H1 (cell line): Measurements from ENCODE around the gene NFX1. TPM values are rescaled to one million over a fixed set of nuclear protein-coding genes. Genes with fewer than 3 reads are reported as not detected.

Experiments
- CBX5 ChIP-seq: fragments of 300-800, 300-1000 bp; sonication (generic); IDR thresholded peaks from 2 replicates; pipeline ENCODE4 v1.7.1; 2016; ENCODE audit warnings: antibody characterized with exemption, low read length, low read depth
- polyA plus RNA-seq, 7 experiments: library from polyadenylated mRNA; depleted of rRNA in 3 of 7; stranded (reverse) in 5 of 7; unstranded in 2 of 7; fragments of >200 nt in 5 of 7; fragments of 200-250 nt in 2 of 7; gene quantifications; 1 replicate in 5 of 7; 2 replicates in 1 of 7; 4 replicates in 1 of 7; pipeline versions ENCODE4 v1.2.1 to v1.2.3, GENCODE V29; 2011 to 2013; ENCODE audit warnings: missing spikeins in 2 of 7, mixed read lengths in 2 of 7
- total RNA-seq: library from RNA; stranded (reverse); fragmentation: NEBNext Ultra II Directional; extraction: Animal tissue kit (Norgen Biotek cat#: 25700); gene quantifications from 2 replicates; pipeline ENCODE4 v1.2.1, GENCODE V29; 2021

The NFX1 gene
- total and polyA plus RNA-seq, 2 of the 8 experiments (the other 6 are each of a cell fraction or from before 2014, with no cell fraction given), result 19.4 to 28.4 TPM

- no peak for TF ChIP-seq CBX5
Measured at GRCh38 chr9:33246269-33246860, 44.0 kb upstream of the NFX1 start (continued).
